ENCODE data around the gene NOL4L.

Gene NOL4L

GRCh38 chr20:32511358-32512046, 73.6 kb downstream of the NOL4L start:
- no peak for DNase-seq (ENCODE audit: low read depth in 1 of 2, low spot score in 1 of 2)
- TF ChIP-seq JUND (IDR thresholded peaks at IDR 0.05; ENCODE audit: low read depth), result no peak
- in situ Hi-C loops (cut with HindIII; ENCODE audit: low pct_unique_long_range_greater_than_20kb, low sequenced_read_pairs), result no loop called here

DNA sequence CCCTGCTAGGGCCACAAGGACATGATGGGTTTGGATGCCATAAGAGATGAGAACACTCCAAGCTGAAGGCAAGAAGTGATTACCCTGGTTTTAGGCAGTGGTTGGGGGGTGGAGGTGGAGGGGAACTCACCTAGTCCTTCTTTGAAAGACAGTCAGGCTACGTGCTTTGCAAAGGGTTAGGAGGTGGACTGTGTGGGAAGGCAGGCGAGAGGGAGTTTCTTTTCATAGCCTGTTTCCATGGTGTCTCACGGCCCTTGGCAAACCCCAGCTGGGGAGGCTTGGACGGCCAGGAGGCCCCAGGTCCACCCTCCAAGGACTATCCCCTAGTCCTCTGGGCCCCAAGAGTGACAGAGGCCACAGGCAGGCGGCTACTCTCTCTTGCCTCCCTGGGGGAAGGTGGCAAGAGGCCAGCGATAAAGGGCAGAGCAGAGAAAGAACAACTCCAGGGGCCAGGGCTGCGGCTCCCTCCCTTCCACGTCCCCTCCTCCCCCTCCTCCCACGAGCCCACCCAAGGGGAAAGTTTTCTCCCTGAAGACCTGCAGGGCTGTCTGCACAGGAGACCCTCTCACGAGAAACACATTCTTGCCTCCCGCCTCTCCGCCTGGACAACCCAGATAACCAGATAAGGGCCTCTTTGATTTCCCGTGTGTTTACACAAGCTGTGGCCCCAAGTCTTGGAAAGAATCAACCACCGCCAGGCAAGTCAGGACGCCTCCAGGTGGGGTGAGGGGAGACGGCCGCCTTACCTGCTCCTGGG, 74.4 kb downstream of the NOL4L start:
- TF ChIP-seq JUND (IDR thresholded peaks at IDR 0.05; ENCODE audit: low read depth), result no peak
- in situ Hi-C loops (cut with HindIII; ENCODE audit: low pct_unique_long_range_greater_than_20kb, low sequenced_read_pairs), result no loop called here
- DNase-seq (ENCODE audit: low read depth in 1 of 2, low spot score in 1 of 2), result no peak

DNA sequence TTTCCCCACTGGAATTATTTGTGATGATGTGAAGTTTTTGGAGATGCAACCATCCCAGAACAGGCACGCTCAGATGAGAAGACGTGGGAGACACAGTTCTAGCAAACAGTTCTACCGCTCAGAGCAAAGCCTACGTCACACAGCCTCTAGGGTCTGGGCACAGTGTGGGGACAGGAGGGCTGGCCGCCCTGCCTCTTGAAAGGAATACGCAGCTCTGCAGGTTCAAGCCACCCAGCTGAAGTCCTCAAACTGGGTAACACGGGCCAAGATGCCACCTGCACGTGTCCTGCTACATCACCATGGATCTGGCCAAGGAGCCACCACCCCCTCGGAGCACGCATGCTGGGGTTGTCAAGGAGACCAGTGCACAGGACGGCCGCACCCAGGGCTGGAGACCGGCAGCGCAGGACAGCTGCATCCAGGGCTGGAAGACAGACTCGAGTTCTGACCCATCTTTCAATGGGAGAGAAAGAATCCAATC, 75.0 kb downstream of the NOL4L start:
- DNase-seq (ENCODE audit: low read depth in 1 of 2, low spot score in 1 of 2), result no peak
- TF ChIP-seq JUND (IDR thresholded peaks at IDR 0.05; ENCODE audit: low read depth), result no peak
- in situ Hi-C loops (cut with HindIII; ENCODE audit: low pct_unique_long_range_greater_than_20kb, low sequenced_read_pairs), result no loop called here

GRCh38 chr20:32509639-32510066, 75.5 kb downstream of the NOL4L start:
- no peak for TF ChIP-seq JUND (IDR thresholded peaks at IDR 0.05; ENCODE audit: low read depth)
- peak; percentile 64 to 76 for DNase-seq (ENCODE audit: low read depth in 1 of 2, low spot score in 1 of 2)
- in situ Hi-C loops (cut with HindIII; ENCODE audit: low pct_unique_long_range_greater_than_20kb, low sequenced_read_pairs), result no loop called here

GRCh38 chr20:32508775-32509119, 76.4 kb downstream of the NOL4L start:
- in situ Hi-C loops (cut with HindIII; ENCODE audit: low pct_unique_long_range_greater_than_20kb, low sequenced_read_pairs), result no loop called here
- DNase-seq (ENCODE audit: low read depth in 1 of 2, low spot score in 1 of 2), result no peak
- TF ChIP-seq JUND (IDR thresholded peaks at IDR 0.05; ENCODE audit: low read depth), result no peak

DNA sequence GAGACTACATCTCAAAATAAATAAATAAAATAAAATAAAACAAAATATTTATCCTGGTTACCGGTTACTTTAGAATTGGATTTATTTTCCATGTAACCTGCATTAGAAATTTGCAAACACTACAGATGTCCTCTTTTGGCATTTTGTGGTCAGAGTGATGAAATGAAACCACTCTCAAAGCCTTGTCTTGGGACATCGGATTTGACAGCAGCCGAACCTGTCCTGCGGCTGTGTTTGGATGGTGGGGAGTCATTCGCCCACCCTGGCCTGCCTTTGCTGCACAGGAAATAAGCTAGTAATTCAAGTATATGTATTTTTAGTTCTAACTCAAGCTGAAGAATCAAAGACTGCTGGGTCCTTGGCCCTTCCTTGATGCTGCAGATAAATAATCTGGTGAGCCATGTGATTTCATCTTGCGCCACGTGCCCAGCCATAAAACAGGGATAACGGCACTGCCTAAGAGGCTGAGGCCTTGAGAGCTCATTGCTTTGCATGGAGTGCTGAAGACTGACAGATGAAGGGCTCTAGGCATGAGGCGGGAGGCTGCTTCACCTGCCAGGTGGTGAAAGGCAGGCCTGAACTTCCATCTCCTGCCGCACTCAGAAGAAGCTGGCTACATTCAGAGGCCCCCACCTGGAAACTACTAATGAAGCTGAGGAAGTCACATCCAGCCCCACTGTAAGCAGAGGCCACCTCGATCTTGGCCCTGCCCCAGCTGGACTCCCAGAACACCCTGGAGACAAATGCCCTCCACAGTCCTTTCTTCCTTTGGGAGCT, 76.9 kb downstream of the NOL4L start:
- TF ChIP-seq JUND (IDR thresholded peaks at IDR 0.05; ENCODE audit: low read depth), result no peak
- in situ Hi-C loops (cut with HindIII; ENCODE audit: low pct_unique_long_range_greater_than_20kb, low sequenced_read_pairs), result no loop called here
- no peak for DNase-seq (ENCODE audit: low read depth in 1 of 2, low spot score in 1 of 2)

- no peak for TF ChIP-seq JUND (IDR thresholded peaks at IDR 0.05; ENCODE audit: low read depth)
- no peak for DNase-seq (ENCODE audit: low read depth in 1 of 2, low spot score in 1 of 2)
- in situ Hi-C loops (cut with HindIII; ENCODE audit: low pct_unique_long_range_greater_than_20kb, low sequenced_read_pairs), result no loop called here
Measured at GRCh38 chr20:32506721-32507120, 78.4 kb downstream of the NOL4L start.

- TF ChIP-seq JUND (IDR thresholded peaks at IDR 0.05; ENCODE audit: low read depth), result no peak
- no peak for DNase-seq (ENCODE audit: low read depth in 1 of 2, low spot score in 1 of 2)
- in situ Hi-C loops (cut with HindIII; ENCODE audit: low pct_unique_long_range_greater_than_20kb, low sequenced_read_pairs), result no loop called here
Measured at GRCh38 chr20:32505723-32506473, 79.2 kb downstream of the NOL4L start.

DNA sequence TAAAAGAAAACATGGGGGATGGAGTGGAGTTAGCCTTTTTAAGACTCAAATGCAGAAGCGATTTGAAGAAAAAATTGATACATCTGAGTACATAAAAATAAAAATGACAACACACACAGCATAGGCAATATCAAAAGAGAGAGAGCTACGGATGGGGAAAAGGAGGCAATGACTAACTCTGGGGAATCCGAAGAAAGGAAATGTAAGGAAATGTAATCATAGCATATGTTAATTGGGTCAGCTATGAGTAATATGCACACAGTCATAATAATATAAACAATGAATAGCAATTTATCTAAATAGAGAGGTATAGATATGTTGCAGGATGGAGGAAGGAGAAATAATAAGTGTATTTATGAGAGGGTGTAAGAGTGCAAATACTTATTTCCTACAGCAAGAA, 83.4 kb downstream of the NOL4L start:
- no peak for DNase-seq (ENCODE audit: low read depth in 1 of 2, low spot score in 1 of 2)
- in situ Hi-C loops (cut with HindIII; ENCODE audit: low pct_unique_long_range_greater_than_20kb, low sequenced_read_pairs), result no loop called here
- TF ChIP-seq JUND (IDR thresholded peaks at IDR 0.05; ENCODE audit: low read depth), result no peak

GRCh38 chr20:32497589-32498224, 87.4 kb downstream of the NOL4L start:
- DNase-seq (ENCODE audit: low read depth in 1 of 2, low spot score in 1 of 2), result no peak
- no peak for TF ChIP-seq JUND (IDR thresholded peaks at IDR 0.05; ENCODE audit: low read depth)
- in situ Hi-C loops (cut with HindIII; ENCODE audit: low pct_unique_long_range_greater_than_20kb, low sequenced_read_pairs), result no loop called here

GRCh38 chr20:32496811-32497533, 88.2 kb downstream of the NOL4L start:
- TF ChIP-seq JUND (IDR thresholded peaks at IDR 0.05; ENCODE audit: low read depth), result no peak
- in situ Hi-C loops (cut with HindIII; ENCODE audit: low pct_unique_long_range_greater_than_20kb, low sequenced_read_pairs), result no loop called here
- no peak for DNase-seq (ENCODE audit: low read depth in 1 of 2, low spot score in 1 of 2)

Data from T47D (cell line).